GM23248 (cell line): Measurements from ENCODE around the gene FLAD1.

ENCODE experiments used
- EZH2 ChIP-seq: fragments of 200-600 bp; sonication (generic); IDR thresholded peaks from 2 replicates; pipeline ENCODE4 v1.6.1; 2018; ENCODE audit warnings: antibody characterized with exemption, mild to moderate bottlenecking; ENCODE audit not compliant: insufficient read depth, poor library complexity, severe bottlenecking
- EZH2phosphoT487 ChIP-seq: fragments of 200-600 bp; sonication (generic); IDR thresholded peaks from 2 replicates; pipeline ENCODE4 v1.6.1; 2018; ENCODE audit warnings: antibody characterized with exemption, moderate library complexity, mild to moderate bottlenecking, low read depth; ENCODE audit not compliant: insufficient read depth

DNA sequence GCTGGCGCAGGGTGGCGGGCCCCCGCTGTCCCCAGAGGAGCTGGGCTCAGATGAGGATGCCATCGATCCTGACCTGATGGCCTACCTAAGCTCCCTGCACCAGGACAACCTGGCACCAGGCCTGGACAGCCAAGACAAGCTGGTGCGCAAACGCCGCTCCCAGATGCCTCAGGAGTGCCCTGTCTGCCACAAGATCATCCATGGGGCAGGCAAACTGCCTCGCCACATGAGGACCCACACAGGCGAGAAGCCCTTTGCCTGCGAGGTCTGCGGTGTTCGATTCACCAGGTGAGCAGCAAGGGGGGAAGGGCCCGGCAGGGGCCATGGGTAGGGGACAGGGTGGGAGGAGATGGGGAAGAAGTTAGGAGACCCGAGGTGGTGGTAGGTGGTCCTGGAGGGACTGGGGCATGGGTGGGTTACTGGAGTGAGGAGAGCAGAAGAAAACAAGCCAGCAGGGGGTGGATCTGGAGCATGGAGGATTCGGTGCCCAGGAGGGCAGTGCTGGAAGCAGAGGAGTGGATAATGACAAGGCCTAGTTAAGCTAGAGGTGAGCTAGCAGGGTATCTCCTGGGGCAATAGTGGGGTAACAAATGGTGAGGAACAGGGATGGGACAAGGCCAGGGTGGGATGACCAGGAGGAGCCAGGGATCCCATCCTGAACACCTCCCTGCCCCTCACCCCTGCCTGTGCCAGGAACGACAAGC, 32.5 kb downstream of the FLAD1 start:
- no peak for TF ChIP-seq EZH2
- TF ChIP-seq EZH2phosphoT487 = no peak
